Placental epithelial cell (primary cell): ENCODE data around the gene TRH. TPM values are rescaled to one million over a fixed set of nuclear protein-coding genes. Genes with fewer than 3 reads are reported as not detected.

Experiments used
- total RNA-seq: library from RNA; depleted of rRNA; stranded (reverse); fragments of >200 nt; gene quantifications from 2 replicates; pipeline ENCODE4 v1.2.3, GENCODE V29; 2012

TRH gene
- total RNA-seq, result not detected in 2 replicates

GRCh38 chr3:129974564-129974832, at the start of gene TRH:
TSS of gene TRH (plus strand) at chr3:129974720. CDS start at chr3:129975817, 1,097 bp downstream.

Other genes with a start within 250 kb of the TRH start
- gene TMCC1, start 81.0 kb upstream of the TRH start, total RNA-seq, result 27.9 and 36.4 TPM in 2 replicates
- gene ALG1L2, start 107.1 kb downstream of the TRH start, total RNA-seq, result 0.65 and 0.79 TPM in 2 replicates